ENCODE results near the gene ZNF236.

The ZNF236 gene

DNA sequence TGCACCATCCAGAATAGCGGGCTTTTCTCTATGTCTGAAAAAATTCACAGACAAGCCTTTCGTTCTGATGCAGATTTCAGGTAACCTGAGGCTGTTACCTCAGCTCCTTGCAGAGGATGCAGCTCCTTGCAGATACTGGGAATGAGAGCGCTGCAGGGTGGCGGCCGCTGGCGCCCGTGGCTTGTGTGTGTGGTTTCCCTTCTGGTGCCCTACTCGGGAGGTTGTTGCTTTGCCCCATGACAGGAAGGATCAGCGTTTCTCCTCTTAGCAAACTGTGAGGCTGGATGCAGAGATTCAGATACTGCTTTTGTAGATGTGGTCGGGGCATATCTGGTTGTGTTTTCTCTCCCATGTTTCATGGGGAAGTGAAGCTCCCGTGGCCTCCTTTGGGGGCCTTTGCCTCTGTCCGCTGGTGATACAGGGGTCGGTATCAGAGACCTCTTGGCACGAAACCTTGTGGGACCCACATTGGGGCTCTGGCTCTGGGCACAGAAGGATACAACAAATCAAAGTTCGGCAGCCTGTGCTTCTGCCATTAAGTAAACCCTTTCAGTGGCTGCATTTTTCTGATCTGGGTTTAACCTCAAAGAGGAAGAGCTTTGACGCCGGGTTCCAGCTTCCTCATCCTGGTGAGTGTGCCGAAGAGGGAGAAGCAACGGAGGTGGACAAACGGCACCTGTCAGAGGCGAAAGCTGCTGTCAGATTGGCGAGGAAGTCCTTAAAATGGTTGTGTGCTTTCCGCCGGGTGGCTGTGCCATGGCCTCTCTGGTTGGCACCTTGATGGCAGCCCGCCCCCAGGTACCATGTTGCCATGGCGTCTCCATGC, 182.4 kb downstream of the ZNF236 start:
- TF ChIP-seq YY1 (IDR thresholded peaks at IDR 0.05; ENCODE audit: insufficient read depth, insufficient read length), result no peak
- TF ChIP-seq ZNF274 (IDR thresholded peaks at IDR 0.05; ENCODE audit: low read depth, low read length), result no peak
- no peak for TF ChIP-seq SUZ12 (IDR thresholded peaks at IDR 0.05; ENCODE audit: extremely low read depth, insufficient read depth, insufficient read length)
- H3K27me3 ChIP-seq (ENCODE audit: insufficient read depth, insufficient read length), result no peaks in the 10 kb centered on the region
- H3K4me3 ChIP-seq (ENCODE audit: insufficient read length, low read depth), result no peak overlapping the region
- H3K36me3 ChIP-seq (ENCODE audit: insufficient read depth, insufficient read length, low read length), result no peaks in the 10 kb centered on the region
- peaks cover 2% of the 10 kb centered on the region for H3K4me1 ChIP-seq (ENCODE audit: insufficient read depth, insufficient read length)
- H3K9ac ChIP-seq (ENCODE audit: insufficient read length, low read depth), result no peak overlapping the region
- H3K9me3 ChIP-seq (ENCODE audit: insufficient read depth, low read length), result no peaks in the 10 kb centered on the region
- no peak for DNase-seq (ENCODE audit: low read depth, low spot score)

DNA sequence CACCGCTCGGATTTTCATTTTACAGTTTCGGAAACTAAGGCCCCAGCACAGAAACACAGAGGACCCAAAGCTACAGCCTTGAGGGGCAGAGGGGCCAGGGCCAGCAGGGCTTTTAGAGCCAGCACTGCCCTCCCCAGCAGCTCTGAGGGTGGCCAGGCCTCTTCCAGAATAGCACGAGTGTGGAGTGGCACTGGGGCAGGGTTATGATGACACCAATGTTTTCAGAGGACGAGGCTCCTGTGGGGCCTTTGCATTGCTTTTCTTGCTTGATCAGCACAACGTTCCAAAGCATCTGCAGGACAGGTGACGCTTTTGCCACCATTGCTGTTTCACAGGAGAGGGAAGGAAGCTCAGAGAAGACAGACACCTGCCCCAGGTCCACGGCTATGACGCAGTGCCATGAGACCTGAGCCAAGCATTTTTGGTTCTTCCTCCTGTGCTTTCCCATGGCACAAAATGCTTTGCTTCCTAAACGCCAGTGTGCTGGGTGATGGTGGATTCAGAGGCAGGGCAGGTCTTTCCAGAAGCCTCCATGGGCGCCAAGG, 183.4 kb downstream of the ZNF236 start:
- Histone ChIP-seq H3K27me3 (ENCODE audit: insufficient read depth, insufficient read length) (no peaks in the 10 kb centered on the region), H3K9ac (ENCODE audit: insufficient read length, low read depth) (no peak overlapping the region), H3K36me3 (ENCODE audit: insufficient read depth, insufficient read length, low read length) (no peaks in the 10 kb centered on the region), H3K4me1 (ENCODE audit: insufficient read depth, insufficient read length) (peaks cover 2% of the 10 kb centered on the region), H3K9me3 (ENCODE audit: insufficient read depth, low read length) (no peaks in the 10 kb centered on the region), H3K4me3 (ENCODE audit: insufficient read length, low read depth) (no peak overlapping the region)
- DNase-seq (ENCODE audit: low read depth, low spot score), result no peak
- TF ChIP-seq SUZ12 (IDR thresholded peaks at IDR 0.05; ENCODE audit: extremely low read depth, insufficient read depth, insufficient read length) (no peak), YY1 (IDR thresholded peaks at IDR 0.05; ENCODE audit: insufficient read depth, insufficient read length) (no peak), ZNF274 (IDR thresholded peaks at IDR 0.05; ENCODE audit: low read depth, low read length) (no peak)

DNA sequence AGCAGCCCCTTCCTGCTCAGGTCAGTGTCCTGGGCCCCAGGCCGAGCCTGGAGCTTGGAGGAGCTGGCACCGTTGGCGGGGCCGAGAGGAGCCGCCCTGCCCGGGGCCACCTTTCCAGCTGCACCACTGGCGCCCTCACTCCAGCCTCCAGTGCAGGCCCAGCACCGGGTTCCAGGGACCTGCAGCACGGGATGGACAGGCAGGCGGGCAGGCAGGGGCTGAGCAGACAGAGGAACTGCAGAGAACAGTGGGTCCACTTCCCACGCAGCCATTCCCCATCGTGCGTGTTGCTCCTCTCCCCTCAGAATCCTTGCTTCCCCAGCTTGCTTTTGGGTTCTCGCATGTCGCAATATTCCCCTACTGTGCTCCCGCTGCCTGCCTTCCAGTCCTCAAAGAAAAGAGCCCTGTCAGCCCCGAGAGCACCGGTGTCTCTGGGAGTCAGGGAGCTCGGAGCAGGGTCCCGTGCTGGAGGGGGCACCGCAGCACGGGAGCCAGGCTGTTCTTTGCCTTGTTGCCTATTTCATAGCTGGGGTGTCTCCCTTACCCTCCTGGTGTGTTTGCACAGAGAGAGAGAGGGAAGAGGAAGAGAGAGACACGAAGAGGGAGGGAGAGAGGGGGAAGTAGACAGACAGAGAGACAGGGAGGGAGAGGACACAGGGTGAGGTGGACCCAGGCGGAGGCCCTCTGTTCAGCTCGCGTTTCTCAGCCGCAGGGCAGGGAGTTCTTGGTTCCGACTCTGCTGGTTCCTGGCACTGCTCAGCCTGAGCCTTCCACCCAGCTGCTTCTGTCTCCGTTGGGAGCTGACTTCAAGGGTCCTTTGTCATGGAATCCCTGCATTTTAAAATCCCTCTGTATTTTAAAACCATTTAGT, 184.2 kb downstream of the ZNF236 start:
- H3K9me3 ChIP-seq (ENCODE audit: insufficient read depth, low read length), result no peaks in the 10 kb centered on the region
- H3K9ac ChIP-seq (ENCODE audit: insufficient read length, low read depth), result peak overlapping the region; percentile 15
- TF ChIP-seq SUZ12 (IDR thresholded peaks at IDR 0.05; ENCODE audit: extremely low read depth, insufficient read depth, insufficient read length) (no peak), YY1 (IDR thresholded peaks at IDR 0.05; ENCODE audit: insufficient read depth, insufficient read length) (no peak), ZNF274 (IDR thresholded peaks at IDR 0.05; ENCODE audit: low read depth, low read length) (no peak)
- peaks cover 2% of the 10 kb centered on the region for H3K4me1 ChIP-seq (ENCODE audit: insufficient read depth, insufficient read length)
- H3K27me3 ChIP-seq (ENCODE audit: insufficient read depth, insufficient read length), result no peaks in the 10 kb centered on the region
- H3K4me3 ChIP-seq (ENCODE audit: insufficient read length, low read depth), result no peak overlapping the region
- DNase-seq (ENCODE audit: low read depth, low spot score), result peak; percentile 16
- H3K36me3 ChIP-seq (ENCODE audit: insufficient read depth, insufficient read length, low read length), result no peaks in the 10 kb centered on the region

DNA sequence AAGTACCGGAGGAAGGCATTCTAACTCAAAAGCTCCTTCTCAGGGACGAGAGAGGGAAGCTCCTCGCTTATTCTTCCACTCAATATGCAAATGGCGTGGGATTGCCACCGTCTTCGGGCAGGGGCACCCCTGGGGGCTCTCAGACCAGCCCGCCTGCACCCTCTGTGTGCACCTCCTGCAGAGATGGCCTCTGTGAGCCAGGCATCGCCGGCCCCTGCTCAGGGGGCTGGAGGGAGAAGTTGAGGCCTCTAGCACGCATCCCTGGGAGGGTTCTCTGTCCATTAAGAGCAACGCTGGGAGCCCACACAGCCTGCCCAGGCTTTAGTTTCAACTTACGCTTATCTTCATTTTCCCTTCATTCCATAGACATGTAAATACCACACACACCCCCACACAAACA, 184.9 kb downstream of the ZNF236 start:
- no peaks in the 10 kb centered on the region for H3K27me3 ChIP-seq (ENCODE audit: insufficient read depth, insufficient read length)
- DNase-seq (ENCODE audit: low read depth, low spot score), result no peak
- H3K9ac ChIP-seq (ENCODE audit: insufficient read length, low read depth), result peak overlapping the region; percentile 28
- H3K4me3 ChIP-seq (ENCODE audit: insufficient read length, low read depth), result peak overlapping the region; percentile 6
- TF ChIP-seq YY1 (IDR thresholded peaks at IDR 0.05; ENCODE audit: insufficient read depth, insufficient read length), result no peak
- TF ChIP-seq ZNF274 (IDR thresholded peaks at IDR 0.05; ENCODE audit: low read depth, low read length), result no peak
- no peak for TF ChIP-seq SUZ12 (IDR thresholded peaks at IDR 0.05; ENCODE audit: extremely low read depth, insufficient read depth, insufficient read length)
- H3K9me3 ChIP-seq (ENCODE audit: insufficient read depth, low read length), result no peaks in the 10 kb centered on the region
- H3K36me3 ChIP-seq (ENCODE audit: insufficient read depth, insufficient read length, low read length), result no peaks in the 10 kb centered on the region
- peaks cover 2% of the 10 kb centered on the region for H3K4me1 ChIP-seq (ENCODE audit: insufficient read depth, insufficient read length)

DNA sequence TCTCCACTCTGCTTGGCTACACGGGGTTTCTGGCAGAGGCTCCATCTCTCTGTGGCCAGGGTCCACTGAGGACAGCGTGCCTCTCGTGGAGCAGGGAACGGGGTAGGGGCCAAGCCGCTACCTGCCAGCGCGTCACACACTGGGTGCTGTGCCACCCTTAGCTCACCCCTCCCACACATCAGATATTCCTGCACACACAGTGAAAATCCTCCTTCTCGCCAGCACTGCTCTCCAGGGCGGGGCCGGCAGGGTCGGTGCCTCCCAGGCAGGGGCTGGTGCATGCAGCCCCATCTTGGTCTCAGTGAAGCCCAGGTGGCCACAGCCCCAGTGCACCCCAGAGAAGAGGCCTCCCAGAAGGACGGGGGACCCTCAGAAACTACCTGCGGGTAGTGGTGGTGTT, 185.6 kb downstream of the ZNF236 start:
- Histone ChIP-seq H3K9me3 (ENCODE audit: insufficient read depth, low read length) (no peaks in the 10 kb centered on the region), H3K4me1 (ENCODE audit: insufficient read depth, insufficient read length) (peaks cover 2% of the 10 kb centered on the region), H3K9ac (ENCODE audit: insufficient read length, low read depth) (no peak overlapping the region), H3K36me3 (ENCODE audit: insufficient read depth, insufficient read length, low read length) (no peaks in the 10 kb centered on the region), H3K4me3 (ENCODE audit: insufficient read length, low read depth) (no peak overlapping the region), H3K27me3 (ENCODE audit: insufficient read depth, insufficient read length) (no peaks in the 10 kb centered on the region)
- TF ChIP-seq YY1 (IDR thresholded peaks at IDR 0.05; ENCODE audit: insufficient read depth, insufficient read length) (no peak), ZNF274 (IDR thresholded peaks at IDR 0.05; ENCODE audit: low read depth, low read length) (no peak), SUZ12 (IDR thresholded peaks at IDR 0.05; ENCODE audit: extremely low read depth, insufficient read depth, insufficient read length) (no peak)
- DNase-seq (ENCODE audit: low read depth, low spot score), result no peak

DNA sequence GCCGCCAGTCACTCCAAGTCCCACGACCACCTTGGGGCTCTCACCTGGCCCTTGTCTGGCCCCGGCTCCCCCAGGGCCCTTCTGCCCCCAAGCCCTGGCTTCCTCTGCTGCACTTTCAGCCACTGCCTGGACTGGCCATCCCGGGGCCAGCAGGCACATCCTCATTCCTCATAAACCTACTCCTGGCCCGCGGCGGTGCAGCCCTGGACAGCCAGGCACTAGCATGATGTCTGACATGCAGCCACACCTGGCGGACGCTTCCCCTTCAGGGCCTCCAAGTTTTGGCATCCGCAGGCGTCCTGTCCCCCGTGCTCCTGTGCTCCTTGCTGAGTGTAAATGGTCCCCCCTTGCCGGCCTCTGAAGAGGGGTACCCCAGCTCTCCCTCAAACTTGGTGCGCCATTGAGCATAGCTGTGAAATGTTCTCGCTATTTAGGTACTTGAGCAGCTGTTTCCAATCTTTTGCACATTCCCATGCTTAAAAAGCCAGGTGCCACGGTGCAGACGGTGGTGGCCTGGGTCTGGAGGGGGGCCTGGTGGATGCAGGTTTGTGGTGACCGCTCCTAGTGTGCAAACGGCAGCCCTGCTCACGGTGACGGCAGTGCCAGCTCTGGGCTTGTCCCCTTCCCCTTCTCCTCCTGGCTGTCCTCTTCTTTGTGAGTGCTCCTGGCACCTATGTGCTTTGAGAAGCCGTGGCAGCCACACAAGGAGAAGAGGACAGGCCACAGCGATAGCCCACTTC, 186.4 kb downstream of the ZNF236 start:
- Histone ChIP-seq H3K4me3 (ENCODE audit: insufficient read length, low read depth) (no peak overlapping the region), H3K27me3 (ENCODE audit: insufficient read depth, insufficient read length) (no peaks in the 10 kb centered on the region), H3K4me1 (ENCODE audit: insufficient read depth, insufficient read length) (peaks cover 2% of the 10 kb centered on the region), H3K9me3 (ENCODE audit: insufficient read depth, low read length) (no peaks in the 10 kb centered on the region), H3K36me3 (ENCODE audit: insufficient read depth, insufficient read length, low read length) (no peaks in the 10 kb centered on the region), H3K9ac (ENCODE audit: insufficient read length, low read depth) (no peak overlapping the region)
- no peak for DNase-seq (ENCODE audit: low read depth, low spot score)
- no peak for TF ChIP-seq YY1 (IDR thresholded peaks at IDR 0.05; ENCODE audit: insufficient read depth, insufficient read length)
- TF ChIP-seq SUZ12 (IDR thresholded peaks at IDR 0.05; ENCODE audit: extremely low read depth, insufficient read depth, insufficient read length), result no peak
- no peak for TF ChIP-seq ZNF274 (IDR thresholded peaks at IDR 0.05; ENCODE audit: low read depth, low read length)

Measured in NT2/D1 (cell line).